SIG-M5 treated with dmso at 0.1 percent for 504 hours (cell line): ENCODE measurements around the gene GRIA3.
"Not testable (repeated sequence)": the region's sequence is repeated elsewhere in the genome, so short reads cannot be mapped to it uniquely, and the experiment has no call there.

Experiments used
- DNase-seq: peaks from one replicate; lab custom pipeline; 2025; ENCODE audit not compliant: unreplicated experiment; lab: John Stamatoyannopoulos, UW

GRIA3 gene

DNA sequence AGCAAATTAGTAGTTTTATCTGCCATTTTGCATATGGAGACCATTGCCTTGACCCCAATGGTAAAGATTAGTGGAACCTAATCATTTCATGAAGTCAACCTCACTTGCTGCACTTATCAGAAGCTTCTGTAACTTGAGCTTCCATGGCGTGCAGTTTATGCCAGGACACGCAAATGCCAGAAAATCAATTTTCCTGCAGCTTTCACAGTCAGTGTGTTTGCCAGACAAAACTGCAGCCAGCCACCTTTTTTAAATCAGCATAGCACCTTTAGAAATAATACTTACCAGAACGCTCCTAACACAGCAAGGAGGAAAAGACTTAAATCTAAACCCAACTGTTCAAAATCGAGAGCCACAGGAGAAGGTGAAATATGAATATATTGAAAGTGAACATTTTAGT, 265.3 kb downstream of the GRIA3 start:
- DNase-seq = no peak

DNA sequence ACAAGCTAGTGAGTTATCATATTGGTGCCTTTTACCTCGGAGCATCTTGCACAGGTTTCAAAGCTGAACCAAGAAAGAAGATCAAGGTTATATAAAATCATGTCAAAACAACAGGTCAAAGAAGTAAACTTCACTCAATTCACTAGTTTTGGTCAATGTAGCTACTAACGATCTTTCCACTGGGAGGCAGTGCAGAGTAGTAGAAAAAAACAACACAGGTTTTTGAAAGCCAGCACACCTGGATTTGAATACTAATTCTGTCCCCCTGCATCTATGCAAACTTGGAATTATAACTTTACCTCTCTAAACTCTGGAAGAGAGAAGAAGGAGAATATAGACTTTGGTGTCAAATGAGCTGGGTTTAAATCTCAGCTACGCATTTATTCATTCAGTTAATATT, 266.1 kb downstream of the GRIA3 start:
- DNase-seq = peak; percentile 6

DNA sequence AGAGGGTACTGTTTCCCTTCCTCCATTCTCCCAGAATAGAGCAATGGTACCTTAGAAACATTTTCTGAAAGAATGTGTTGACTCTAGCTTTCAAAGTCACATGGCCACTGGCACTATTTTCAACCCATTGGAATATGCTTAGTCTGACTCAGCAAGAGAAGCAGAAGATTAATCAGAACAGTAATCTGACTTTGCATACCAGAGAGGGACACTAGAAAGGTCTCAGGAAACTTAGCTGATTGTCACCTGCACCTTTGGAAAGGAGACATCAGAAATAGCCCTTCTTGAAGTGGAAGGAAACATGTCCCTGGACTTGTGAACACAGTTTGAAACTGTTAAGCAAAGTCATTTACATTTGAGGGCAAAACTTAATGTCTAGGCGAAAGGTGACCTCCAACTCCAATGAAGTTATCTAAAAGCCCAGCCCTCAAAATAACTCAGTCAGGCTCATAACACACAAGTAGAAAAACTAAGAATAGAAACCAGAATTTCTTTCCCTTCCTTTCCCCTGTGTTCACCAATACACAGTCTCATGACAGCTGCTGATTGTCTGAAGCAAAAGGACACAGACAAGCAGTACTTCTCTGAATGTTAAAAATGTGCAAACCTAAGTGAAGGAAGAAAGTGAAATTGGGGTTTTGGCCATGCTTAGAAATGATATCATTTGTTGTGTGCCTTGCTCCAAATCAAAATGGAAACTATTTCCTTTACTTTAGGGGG, 270.8 kb downstream of the GRIA3 start:
- no peak for DNase-seq

DNA sequence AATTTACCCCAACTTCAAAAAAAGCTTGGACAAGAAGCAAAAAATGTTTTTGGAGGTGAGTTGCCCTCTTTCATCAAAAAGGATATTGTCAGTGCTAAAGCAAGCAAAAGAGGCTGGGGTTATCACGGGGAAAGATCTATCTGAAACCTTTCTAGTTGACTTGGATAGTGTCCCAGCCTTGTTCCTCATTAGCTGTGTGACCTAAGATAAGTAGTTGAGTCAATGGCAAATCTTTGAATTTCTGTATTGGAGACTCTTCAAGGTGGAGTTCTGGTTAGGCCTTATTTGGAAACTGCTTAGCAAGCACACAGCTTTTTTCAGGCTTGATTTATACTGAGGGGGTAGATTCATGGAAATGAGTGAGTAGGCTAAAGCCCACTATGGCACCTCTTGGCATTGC, 271.6 kb downstream of the GRIA3 start:
- no peak for DNase-seq

DNA sequence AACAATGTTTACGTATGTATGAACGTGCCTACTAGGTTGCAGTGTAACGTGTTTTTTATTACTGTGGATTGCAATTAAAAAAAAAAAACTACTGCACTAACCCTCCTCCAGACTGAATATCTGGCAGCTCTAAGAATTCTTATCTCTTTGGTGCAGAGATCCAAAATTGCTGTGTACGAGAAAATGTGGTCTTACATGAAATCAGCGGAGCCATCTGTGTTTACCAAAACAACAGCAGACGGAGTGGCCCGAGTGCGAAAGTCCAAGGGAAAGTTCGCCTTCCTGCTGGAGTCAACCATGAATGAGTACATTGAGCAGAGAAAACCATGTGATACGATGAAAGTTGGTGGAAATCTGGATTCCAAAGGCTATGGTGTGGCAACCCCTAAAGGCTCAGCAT, 280.6 kb downstream of the GRIA3 start:
- no peak for DNase-seq

DNA sequence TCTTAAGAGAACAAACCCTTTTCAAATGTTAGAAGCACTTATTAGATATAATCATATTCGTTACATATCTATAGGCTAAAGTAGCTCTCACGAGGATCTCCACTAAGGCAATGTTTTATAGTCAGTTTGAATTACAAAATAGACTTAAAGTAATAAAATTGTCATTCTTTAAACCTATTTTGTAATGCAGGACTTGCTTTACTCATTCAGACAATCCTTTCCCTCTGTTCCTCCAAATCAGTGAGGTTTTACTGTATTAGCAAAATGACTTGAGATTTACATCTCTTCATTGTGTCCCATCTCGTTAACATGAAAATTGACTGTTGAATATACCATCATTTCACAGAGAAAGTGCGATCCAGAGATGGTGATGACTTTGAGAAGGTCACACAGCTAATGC, 284.4 kb downstream of the GRIA3 start:
- DNase-seq = no peak

DNA sequence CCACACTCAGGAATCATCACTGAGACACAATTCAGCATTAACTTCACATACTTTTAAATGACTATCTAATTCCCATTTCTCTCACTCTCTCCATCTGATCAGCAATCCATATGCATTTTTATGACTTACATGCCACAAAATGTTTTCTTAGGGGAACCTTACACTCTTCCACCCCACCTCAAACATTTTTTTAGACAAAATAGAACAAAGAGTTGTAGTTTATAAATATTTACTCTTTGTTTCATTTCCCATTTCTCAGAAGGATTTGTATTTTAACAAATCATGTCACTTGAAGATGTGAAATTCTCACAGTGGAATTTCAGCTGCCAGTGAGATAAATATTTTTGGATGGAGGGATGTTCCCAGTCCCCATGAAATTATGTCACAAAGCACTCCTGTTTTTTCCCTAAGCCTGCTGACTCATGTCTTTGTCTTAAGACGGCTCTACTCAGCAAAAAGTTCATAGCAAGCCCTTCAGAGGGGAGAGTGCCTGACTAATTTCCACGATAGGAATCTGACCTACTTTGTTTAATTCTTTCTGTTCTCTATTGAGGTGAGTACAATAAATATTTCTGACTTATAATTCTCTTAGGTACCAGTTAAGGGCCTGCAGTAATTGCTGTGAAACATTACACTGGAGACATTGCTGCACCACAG, 291.1 kb downstream of the GRIA3 start:
- DNase-seq = no peak

DNA sequence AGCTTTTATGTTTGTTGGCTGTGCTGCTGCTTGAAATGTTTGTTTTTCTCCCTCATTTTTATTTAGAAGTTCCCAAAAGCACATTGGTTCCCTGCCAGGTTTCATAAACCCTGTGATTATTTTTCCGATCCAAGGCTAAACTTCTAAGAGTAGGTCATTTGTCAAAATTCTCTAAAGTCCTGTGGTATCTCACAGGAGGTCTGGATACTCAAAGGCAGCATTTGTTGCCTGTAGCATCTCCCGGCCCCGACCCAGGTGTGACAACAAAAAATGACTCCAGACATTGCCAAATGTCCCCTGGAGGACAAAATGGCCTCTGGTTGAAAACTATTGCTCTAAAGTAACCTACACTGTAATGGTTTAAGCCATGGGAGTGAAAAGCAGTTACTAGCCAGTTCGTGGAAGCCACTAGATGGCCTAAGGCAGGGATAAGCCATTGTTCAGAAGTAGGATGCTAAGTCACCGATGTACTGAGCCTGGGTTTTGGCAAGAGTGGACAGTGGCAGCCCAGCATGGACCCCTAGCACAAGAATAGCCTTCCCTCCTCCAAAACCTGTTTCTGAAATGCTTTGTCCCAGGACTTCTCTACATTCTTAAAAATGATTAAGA, 292.6 kb downstream of the GRIA3 start:
- DNase-seq = peak; percentile 0

DNA sequence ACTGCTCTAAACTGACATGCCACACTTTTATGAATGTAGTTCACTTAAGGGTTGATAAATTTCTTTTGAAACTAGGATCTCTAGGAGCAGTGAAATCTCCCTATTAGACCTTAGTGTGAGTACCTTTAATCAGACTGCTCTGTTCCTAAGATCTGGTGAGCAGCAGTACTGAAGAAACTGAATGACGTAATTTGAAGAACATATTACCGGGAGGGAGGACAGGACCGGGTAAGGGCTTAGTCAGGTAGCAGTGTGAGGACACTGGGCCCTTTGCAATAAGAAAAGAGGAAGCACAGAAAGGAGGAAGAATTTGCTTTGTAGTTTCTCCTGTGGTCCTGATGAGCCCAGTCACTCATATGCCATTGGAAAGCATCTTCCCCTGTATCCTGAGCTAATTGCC, 293.6 kb downstream of the GRIA3 start:
- DNase-seq = no peak

DNA sequence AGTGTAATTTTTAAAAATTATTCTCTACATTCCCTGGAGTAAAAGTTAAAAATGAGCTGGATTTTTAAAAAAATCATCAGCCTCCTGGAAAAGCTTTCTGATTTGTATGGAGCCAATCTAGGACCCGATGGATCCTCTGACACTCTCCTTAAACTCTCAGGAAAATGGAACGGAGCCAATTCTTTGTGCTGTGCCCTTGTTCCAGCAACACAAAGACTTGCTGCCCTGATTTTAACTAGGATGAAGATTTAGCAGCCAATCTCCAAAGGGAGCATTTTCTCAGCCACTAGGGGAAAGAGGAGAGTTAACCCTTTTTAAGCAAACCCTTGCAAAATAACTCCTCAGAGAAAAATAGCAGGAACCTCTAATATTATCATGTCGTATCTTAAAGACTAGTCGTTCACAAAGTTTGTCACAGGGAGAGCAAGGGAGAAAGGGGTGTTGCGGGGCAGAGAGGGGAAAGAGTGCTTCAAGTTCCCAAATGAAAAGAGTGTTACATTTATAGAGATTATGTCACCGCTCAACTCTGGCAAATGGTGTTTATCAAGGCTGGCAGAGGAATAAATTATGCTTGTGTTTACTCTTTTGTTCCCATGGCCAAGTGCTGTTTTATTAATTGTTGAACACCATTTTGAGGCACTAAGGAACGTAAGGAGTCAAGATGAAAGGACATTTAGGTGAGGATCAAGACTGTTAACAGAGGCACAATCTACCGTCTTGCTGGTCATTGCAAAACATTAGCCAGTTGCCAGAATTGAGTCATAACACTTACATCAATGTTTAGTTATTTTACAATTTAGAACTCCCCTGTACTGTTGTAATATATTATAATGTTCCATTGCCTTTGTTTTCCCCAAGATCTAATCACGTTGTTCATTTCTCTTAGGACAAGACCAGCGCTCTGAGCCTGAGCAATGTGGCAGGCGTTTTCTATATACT, 298.1 kb downstream of the GRIA3 start:
- no peak for DNase-seq

DNA sequence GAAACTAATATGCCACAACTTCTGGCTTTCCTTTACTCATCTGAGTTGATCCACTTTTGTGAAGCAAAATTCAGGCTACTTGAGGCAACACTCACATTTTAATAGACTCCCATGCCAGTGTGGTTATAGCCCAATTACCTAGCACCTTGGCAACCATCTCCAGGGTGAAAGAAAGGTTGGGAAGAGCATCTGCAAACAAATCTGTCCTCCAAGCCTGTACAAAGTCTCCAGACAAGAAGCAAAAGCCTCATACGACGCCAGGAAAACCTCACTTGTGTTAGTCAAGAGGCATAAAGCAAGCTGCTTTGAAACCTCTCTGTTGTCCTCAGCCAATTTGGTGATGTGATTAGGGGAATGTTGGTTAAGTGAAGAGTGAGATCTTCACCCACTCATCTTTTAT, 302.2 kb downstream of the GRIA3 start:
- no peak for DNase-seq

DNA sequence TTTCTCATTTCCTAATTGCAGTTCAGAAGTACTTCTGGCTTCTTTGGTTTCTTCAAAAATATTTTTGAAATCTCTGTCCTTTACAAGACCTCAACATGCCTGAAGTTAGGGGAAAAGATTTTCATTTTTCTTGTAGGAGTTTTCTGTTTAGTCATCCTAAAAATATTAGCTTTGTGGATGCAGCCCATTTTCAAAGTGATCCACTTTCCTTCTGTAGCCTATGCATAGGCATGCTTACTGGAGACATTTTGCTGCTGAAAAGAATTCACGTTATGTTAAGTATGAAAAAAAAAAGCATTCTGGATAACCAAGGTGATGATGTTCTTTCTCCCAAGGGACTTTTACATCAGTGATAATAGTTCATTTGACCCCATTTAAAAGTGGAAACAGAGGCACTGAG, 303.2 kb downstream of the GRIA3 start:
- DNase-seq = no peak

DNA sequence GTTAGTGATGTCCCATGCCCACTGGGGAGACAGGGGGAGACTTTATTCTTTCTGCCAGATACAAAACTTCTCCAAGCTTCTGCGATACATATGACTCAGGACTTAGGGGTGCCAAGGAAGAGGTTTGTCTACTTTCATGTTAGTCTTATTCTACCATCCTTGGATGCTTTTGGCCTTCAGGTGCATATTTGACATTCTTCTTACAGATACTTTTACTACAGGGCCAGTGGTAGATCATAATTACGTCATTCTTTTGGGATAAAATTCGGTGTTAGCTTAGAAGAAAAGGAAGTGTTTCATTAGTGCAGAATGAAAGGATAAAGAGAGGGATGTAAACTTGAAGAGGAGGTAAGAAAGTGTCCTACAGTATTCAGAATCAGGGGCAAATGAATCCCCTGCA, 303.6 kb downstream of the GRIA3 start:
- DNase-seq = no peak

DNA sequence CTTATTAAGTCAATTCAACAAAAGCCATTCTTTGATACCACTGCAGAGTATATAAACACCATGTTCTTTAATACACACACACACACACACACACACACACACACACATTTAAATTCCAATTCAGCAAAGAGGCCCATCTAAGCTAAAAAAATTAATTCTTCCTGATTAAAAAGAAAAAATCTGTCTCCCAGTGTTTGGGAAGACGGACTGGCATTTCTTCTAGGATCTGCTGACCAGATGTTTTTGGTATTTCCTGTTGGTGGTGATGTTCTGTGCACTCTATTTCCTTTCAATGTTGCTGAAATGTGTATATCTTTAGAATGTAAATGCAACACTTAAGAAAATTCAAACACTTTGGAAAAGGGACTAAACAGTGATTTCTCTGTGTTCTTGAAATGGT, 304.9 kb downstream of the GRIA3 start:
- DNase-seq = no peak

DNA sequence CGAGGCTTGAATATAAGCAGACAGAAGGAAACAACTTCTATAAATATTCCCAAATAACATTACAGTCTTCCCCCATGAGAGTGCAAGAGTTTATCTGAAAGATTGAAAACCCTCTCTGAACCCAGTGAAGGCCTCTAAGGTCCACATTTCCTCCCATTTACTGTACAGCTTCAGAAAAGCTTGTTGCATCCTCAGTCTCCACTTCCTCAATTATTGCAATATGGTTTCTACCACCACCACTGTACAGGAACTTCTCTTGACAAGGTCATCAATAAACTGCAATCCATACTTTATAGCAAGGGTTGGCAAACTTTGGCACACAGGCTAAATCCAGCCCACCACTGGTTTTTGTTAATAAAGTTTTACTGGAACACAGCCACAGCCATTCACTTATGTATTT, 309.8 kb downstream of the GRIA3 start:
- DNase-seq = peak; percentile 15

DNA sequence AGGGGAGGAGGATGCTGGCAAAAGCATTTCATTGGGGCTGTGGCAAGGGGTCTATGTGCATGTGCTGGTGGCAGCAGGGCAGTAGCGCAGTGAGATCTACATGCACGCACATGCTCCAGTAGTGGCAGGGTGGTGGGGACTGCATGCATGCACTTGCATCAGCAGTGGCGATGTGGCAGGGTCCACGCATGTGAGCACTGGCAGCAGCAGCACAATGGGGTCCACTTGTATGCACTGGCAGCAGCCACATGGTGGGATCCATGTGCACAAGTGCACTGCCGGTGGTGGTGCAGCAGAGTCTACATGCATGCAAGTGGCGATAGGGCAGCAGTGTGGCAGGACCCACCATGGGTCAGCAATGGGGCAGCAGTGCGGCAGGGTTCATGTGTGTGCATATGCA, 315.7 kb downstream of the GRIA3 start:
- no peak for DNase-seq

DNA sequence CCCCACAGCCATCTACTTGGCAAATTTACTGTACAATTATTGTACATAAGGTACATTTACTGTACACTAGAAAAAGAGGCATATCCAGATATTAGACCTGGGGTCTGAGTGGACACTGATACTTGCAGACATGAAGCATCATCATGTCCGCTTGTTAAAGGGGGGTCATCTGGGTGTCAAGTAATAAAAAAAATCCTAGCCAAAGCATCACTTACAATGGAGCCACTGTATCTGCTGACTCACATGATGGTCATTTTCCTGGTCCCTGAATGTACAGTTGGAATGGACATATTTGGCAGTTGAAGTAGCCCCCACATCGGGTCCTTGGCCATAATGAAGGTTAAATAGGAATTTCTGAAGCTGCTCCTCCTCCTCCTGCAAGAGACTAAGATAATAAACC, 320.0 kb downstream of the GRIA3 start:
- no peak for DNase-seq

DNA sequence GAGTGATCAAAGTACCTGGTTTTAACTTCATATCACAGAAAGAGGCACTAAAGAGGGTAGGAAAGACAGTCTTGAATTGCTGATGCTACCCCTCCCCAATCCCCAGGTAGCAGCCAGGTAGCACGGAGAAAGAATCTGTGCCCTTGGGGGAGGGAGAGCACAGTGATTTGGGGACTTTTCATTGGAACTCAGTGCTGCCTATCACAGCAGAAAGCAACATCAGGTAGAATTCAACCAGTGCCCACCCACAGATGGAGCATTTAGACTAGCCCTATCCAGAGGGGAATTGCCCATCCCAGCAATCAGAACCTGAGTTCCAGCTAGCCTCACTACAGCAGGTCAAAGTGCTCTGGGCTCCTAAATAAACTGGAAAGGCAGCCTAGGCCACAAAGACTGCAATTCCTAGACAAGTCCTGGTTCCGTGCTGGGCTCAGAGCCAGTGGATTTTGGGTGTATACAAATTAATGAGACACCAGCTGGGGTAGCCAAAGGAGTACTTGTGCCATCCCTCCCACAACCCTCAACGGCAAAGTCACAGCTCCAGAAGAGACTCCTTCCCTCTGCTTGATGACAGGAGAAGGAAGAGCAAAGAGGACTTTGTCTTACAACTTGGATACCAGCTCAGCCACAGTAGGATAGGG, 320.7 kb downstream of the GRIA3 start:
- no peak for DNase-seq

DNA sequence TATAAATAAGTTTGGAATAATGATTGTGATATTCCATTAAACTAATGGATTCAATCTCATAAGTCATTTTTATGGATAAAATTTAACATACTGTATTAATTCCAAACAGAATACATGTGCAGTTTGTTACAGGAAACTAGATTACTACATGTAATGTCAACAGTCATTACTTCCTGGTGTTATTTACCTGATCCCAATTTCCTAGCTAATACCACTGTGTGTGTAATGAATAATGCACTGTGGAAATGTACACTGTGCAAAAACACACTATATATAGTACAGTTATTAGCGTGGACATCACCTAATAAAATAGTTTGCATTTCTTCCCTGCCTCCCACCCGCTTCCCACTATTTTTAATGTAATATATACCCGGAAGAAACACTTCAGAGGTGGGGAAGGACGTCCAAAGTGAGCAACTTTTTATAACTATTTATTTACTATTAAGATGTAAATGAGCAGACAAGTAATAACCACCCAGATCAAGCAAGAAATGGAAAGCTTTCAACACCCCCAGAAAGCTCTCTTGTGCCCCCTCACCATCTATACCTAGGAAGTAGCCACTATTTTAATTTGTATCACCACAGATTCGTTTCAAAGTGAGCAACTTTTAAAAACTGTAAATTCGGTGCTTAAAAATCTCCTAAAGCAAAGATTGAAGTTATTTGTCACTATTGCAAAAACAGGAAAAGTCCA, 329.7 kb downstream of the GRIA3 start:
- no peak for DNase-seq

DNA sequence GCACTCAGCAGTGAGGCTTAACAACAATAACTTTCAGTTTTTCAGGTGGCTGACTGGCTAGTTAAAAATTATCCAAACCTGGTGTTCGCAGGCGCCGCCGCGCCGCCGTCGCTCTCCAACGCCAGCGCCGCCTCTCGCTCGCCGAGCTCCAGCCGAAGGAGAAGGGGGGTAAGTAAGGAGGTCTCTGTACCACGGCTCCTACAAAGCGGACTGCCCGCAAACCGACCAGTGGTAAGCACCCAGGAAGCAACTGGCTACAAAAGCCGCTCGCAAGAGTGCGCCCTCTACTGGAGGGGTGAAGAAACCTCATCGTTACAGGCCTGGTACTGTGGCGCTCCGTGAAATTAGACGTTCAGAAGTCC, 330.2 kb downstream of the GRIA3 start:
- DNase-seq = not testable (repeated sequence)
